Stimulated activated CD8-positive, alpha-beta memory T cell treated with anti-CD3 and anti-CD28 coated beads, Interleukin-15, amount 100 ng/mL, for 24 hours (primary cell): Measurements from ENCODE around the gene PNPLA4.
A peak's percentile ranks its signal among the peaks of the same experiment; 100 is the strongest.

ENCODE experiments used
- DNase-seq: peaks from one replicate; pipeline ENCODE4 v3.0.0-alpha.2; 2020; ENCODE audit warnings: low read depth

The PNPLA4 gene, protein sequence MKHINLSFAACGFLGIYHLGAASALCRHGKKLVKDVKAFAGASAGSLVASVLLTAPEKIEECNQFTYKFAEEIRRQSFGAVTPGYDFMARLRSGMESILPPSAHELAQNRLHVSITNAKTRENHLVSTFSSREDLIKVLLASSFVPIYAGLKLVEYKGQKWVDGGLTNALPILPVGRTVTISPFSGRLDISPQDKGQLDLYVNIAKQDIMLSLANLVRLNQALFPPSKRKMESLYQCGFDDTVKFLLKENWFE

DNA sequence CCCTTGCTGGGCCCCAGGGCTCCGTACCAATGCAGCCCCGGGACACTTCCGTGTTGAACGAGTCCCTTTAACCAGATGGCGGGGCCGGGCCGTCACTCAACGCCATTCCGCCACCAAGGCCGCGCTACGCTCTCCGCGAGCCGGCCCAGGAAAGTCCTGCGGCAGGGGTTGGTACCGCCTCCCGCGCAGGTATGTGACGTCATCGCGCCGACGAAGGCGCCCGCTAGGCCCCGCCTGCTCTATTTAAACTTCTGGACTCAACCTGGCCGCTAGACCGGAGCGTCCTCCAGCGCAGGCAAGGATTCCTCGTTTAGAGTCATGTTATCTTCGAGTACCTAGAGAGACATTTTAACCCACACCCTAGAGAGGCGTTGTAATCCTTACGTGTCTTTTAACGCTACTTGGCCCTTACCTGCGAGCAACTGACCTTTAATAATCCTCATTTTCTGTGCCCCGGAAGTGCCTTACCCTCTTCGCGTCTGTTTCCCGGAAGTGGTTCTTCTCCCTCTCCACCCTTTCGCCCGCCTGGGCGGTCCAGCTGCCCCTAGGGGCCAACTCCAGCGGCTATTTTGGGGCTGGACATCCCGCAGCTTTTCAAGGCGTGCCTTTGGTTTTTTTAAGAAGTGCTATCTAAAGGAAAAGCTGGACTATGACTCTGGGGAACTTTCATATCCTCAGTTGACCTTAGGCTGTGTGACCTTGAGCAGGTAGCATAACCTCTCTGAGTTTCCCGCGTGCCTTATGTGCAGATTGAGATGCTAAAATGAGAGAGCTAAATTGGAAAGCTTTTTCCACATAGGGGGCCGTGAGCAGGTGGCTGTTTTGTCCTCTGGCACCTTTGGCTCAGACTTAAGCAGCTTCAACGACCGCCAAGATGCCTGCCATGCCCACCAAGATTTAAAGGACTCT is at the start of gene PNPLA4:
Gene PNPLA4, minus strand, starts transcription at position 155 of the 909 bp plus-strand sequence. CDS start 1,294 bp downstream, outside the sequence.
- peak; percentile 56 for DNase-seq

DNA sequence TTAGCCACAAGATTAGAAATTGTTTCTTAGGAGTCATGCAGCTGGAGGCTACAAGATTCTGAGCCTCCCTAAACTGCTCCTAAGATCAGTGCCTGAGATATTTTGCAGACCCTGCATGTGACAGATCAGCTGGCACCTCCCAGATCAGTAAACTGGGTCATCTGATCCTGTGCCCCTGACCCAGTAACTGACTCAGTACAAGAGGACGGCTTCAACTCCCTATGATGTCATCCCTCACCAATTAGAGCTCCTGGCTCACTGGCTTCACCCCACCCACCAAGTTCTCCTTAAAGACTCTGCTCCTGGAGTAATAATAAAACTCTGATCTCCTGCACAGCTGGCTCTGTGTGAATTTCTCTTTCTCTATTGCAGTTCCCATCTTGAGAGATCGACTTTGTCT is 45.4 kb upstream of the PNPLA4 start:
- no peak for DNase-seq

DNA sequence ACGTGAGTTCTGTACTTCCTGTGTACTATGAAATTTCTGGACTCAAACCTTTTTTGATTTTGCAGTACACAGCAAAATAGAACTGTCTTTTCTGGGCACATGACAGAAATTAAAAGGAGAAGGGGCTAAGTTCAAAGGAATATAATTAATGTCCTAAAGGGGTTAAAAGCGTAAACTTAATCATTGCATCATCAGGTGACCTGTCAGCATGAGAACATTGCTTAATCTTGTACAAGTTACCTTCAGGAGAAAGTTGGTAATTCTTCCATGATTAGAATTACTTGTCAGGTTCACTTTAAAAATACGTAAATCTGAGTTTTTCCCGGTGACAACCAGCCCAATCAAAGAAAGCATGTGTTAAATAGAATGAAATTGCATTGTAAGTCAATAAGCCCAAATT is 43.2 kb upstream of the PNPLA4 start:
- no peak for DNase-seq

DNA sequence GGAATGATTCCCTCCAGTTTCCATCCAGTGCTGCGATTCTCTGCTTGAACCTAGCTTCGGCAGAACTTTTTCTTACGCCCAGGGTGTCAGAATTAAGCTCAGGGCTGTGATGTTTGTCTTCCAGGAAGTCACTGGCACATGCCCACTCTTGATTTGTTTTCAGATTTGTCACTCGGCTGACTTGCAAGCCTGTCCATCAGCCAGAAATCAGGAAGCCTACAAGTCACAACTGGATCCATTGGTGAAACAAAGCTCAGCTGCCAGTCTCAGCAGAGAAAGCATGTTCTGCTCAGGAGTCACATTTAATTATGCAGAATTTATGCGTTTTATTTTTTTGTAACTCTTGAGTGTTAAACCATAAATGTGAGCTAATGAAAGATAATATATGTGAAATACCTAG is 38.2 kb upstream of the PNPLA4 start:
- no peak for DNase-seq

- no peak for DNase-seq
Observed at GRCh38 chrX:7960246-7960645, 33.0 kb upstream of the PNPLA4 start.

GRCh38 chrX:7953446-7953845 is 26.2 kb upstream of the PNPLA4 start:
- DNase-seq = no peak

DNA sequence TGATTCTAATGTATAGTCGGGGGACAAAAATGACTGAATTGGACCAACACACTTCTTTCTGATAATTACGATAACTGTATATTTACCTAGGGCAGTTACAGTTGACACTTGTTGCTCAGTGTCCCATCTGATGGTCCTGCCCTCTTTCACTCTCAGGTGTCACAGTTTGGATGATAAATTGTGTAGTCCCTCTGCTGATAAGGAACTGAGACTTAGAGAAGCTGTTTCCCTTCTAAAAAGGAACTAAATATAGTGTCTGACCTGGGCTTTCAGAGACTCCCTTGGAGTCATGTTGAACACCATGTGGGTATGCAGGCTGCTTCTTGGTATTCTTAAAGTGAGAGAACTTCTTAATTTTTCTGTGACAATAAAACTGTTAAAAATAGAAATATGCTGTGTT is 23.7 kb upstream of the PNPLA4 start:
- no peak for DNase-seq

- no peak for DNase-seq
Observed at GRCh38 chrX:7948483-7948882, 21.3 kb upstream of the PNPLA4 start.

- no peak for DNase-seq
Observed at GRCh38 chrX:7946960-7947359, 19.7 kb upstream of the PNPLA4 start.

DNA sequence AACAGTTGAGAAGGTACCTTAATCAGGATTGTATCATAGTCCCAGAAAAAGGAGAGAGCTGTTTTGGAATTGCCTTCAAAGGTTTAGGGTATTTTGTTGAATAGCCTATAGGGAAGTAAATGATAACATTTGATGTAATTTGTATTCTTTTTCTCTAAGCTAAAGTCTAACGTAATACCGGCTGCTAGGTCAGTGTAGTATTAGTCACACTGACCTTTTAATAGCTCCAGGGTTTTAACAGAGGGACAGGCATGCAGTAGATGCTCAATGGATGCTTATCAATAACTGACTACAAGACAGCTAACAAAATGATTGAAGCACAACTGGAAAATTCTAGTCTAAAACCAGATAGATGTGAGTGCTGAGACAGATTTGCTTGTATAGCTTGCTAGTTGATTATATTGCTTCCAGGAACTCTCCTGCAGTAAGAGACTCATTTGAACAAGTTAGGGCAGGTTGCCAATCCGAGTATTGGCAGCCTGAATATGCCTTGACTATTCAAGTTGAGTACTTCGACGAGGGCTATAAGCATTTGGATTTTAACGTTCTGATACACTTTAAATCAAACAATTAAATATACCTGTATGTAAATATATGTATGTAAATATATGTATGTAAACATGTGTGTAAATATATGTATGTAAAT is 16.5 kb upstream of the PNPLA4 start:
- DNase-seq = no peak

DNA sequence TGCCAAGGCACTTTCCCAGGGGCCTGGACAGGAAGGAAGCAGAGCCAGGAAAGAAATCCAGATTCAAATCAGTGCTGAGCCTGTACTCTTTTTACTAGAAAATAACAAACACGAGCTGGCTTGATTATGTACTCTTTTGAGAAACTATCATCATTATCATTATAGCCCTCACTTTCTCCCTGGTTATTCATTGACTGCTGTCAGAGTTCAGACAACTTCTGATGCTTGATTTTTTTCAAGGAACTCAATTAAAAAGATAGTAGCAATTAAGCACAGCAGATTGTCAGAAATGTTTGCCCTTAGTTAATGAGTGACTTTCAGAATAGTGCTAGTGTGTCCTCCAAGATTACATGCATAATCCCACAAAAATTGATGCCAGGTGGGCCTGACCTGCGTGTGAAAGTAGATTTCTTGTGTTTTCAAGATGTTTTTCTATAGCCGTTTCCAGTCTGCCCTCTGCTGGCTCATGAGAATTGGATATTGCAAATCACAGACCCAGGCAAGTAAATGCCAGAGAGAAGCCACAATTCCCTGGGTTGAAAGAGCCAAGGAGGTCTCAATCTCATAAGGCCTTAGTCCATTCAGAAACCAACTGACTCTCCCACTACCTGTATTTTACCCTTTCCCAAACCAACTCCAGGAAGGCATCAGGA is 14.3 kb upstream of the PNPLA4 start:
- no peak for DNase-seq

GRCh38 chrX:7934026-7934425 is 6.8 kb upstream of the PNPLA4 start:
- no peak for DNase-seq

GRCh38 chrX:7926914-7927258 is 327 bp downstream of the PNPLA4 start:
- DNase-seq = no peak

DNA sequence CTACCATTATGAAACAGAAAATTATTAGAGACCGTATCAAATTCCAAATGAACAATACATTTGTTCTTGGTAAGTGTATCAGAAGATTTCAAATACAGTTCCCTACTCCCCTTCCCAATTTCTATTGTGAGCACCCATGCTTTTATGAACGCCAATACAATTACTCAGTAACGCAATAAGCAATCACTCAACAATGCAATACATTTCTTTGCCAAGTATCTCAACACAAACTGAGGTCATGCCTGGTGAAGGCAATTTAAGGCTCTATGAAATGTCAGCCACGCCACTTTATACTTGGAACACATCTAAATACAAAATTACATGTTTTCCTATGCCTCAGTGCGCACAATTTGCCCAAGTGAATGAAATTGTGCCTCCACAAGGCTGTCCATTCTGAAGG is 712 bp downstream of the PNPLA4 start:
- no peak for DNase-seq

DNA sequence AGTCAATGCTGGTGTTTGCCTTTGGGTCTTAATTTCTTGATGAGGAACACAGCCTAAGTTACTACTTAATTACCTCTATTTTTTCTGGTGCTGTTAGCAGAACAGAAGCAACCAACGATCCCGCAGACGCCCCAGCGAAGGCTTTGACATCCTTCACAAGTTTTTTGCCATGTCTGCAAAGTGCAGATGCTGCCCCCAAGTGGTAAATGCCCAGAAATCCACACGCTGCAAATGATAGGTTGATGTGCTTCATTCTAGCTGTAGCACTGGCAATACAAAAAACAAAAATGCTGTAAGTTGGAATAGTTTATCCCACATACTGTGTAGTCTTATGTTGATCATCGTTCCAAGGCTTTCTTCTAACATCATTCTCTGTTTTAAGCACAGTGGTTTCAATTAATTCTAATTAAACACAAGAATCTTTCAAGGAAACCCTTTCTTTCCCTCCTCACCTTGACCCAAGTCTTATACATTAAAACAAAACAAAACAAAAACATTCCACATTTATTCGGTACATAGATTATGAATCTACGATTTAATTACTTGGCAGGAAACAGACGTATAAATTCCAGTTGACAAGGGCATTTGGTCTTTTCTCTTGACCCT is 1.2 kb downstream of the PNPLA4 start:
- no peak for DNase-seq

DNA sequence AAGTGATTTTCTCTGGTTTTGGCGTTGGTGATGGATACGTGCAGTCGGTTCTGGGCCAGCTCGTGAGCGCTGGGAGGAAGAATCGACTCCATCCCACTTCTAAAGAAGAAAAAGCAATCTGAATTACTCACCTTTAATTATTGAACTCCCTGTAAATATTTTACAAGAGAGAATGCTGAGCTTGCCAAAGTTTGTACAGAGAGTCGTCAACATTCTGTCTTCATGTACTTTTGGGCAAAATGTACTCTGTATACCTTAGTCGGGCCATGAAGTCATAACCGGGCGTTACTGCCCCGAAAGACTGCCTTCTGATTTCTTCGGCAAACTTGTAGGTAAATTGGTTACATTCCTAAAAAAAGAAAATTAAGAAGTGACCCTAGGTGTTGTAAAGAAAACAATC is 5.5 kb downstream of the PNPLA4 start:
- no peak for DNase-seq

GRCh38 chrX:7908821-7909220 is 18.4 kb downstream of the PNPLA4 start:
- DNase-seq = no peak

GRCh38 chrX:7904562-7904961 is 22.7 kb downstream of the PNPLA4 start:
- DNase-seq = no peak

DNA sequence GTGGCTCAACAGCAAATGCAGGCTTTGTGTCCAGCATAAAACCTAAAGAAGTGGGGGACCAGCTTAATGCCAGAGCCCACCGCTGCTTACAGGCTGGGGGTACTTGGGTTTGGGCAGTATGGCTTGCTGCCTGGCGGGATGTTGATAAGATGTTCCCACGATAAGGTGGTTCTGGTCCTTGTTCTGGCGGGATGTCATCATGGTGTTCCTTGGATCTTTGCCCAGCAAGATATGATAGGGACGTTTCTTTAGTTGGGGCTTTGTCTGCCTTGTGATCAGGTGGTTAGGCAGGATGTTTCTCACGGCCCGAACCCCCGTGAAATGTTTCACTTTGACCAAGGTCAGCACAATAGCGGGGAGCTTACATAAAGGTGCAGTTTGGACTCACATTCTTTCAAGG is 35.3 kb downstream of the PNPLA4 start:
- no peak for DNase-seq

DNA sequence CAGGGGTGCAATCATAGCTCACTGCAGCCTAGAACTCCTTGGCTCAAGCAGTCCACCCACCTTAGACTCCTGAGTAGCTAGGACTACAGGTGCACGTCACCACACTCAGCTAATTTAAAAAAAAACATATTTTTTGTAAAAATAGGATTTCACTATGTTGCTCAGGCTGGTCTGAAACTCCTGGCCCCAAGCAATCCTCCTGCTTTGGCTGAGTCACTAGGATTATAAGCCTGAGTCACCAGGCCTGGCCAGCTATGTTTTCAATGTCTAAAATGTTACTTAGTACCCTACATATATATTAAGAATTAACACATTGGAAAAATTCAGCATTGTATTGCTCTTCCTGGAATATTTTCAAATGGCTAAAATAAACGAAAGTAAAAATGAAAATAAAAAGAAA is 37.5 kb downstream of the PNPLA4 start:
- DNase-seq = no peak

- no peak for DNase-seq
Observed at GRCh38 chrX:7889135-7889534, 38.1 kb downstream of the PNPLA4 start.

GRCh38 chrX:7876957-7877356 is 50.3 kb downstream of the PNPLA4 start:
- DNase-seq = no peak
